Measurements from ENCODE around the gene SRSF10. TPM values are rescaled to one million over a fixed set of nuclear protein-coding genes. Genes with fewer than 3 reads are reported as not detected.

SRSF10 gene
- total RNA-seq, 2 experiments from 2014 or later, result 213 to 225 TPM

- Mint-ChIP-seq H3K4me3 (no peak overlapping the region), H3K36me3 (ENCODE audit: low read depth) (peaks cover 23% of the 10 kb centered on the region), H3K9me3 (ENCODE audit: low read depth) (no peaks in the 10 kb centered on the region), H3K27me3 (no peaks in the 10 kb centered on the region), H3K4me1 (peaks cover 42% of the 10 kb centered on the region), H3K27ac (peak overlapping the region; percentile 48)
- no peak for ATAC-seq
- no peak for DNase-seq
- POLR2A ChIA-PET, result interaction anchor here (0.6 kb wide), 1 partner anchor 27 kb away, joined by 6 read pairs; no protein-coding TSS in a partner anchor
- CTCF ChIA-PET, result interaction anchor here (0.6 to 1.3 kb wide), 3 partner anchors 10 to 201 kb away, joined by 3 to 7 read pairs (median 4); no protein-coding TSS in a partner anchor
- intact Hi-C loops (cut with DNase I, micrococcal nuclease), result loop anchor here (5.0 to 10.0 kb wide), 4 partner anchors 152 to 525 kb away; partner anchors contain the start of genes GALE (in 1 of the 2), ID3 (in 1 of the 2) and IFNLR1 (in 1 of the 2)
Observed at GRCh38 chr1:23957096-23957495, 23.0 kb downstream of the SRSF10 start.

GRCh38 chr1:23953020-23953419 lies 27.1 kb downstream of the SRSF10 start:
- Mint-ChIP-seq H3K27me3 (no peaks in the 10 kb centered on the region), H3K27ac (no peak overlapping the region), H3K36me3 (ENCODE audit: low read depth) (no peaks in the 10 kb centered on the region), H3K9me3 (ENCODE audit: low read depth) (no peaks in the 10 kb centered on the region), H3K4me3 (no peak overlapping the region), H3K4me1 (peaks cover 25% of the 10 kb centered on the region)
- ATAC-seq, result peak; percentile 42
- no peak for DNase-seq
- POLR2A ChIA-PET, result interaction anchor here (0.7 kb wide), 1 partner anchor 111 kb away, joined by 5 read pairs; no protein-coding TSS in a partner anchor
- CTCF ChIA-PET, result interaction anchor here (0.6 kb wide), 1 partner anchor 76 kb away, joined by 4 read pairs; no protein-coding TSS in a partner anchor
- intact Hi-C loops (cut with DNase I, micrococcal nuclease), result loop anchor here in 1 of 2 experiments (10.0 kb wide), 1 partner anchor 148 kb away; the partner anchor contains the start of gene GALE

- H3K4me3 Mint-ChIP-seq, result no peak overlapping the region
- peaks cover 8% of the 10 kb centered on the region for H3K9me3 Mint-ChIP-seq (ENCODE audit: low read depth)
Observed at GRCh38 chr1:23947366-23947765, 32.8 kb downstream of the SRSF10 start.

GRCh38 chr1:23936481-23937176 lies 43.5 kb downstream of the SRSF10 start:
- ATAC-seq (no peak), DNase-seq (no peak)
- POLR2A ChIA-PET, result interaction anchor here (0.7 kb wide), 1 partner anchor 381 kb away, joined by 3 read pairs; no protein-coding TSS in a partner anchor
- H3K27ac Mint-ChIP-seq, result no peak overlapping the region
- CTCF ChIA-PET, result no interaction called here
- H3K4me3 Mint-ChIP-seq, result no peak overlapping the region
- H3K27me3 Mint-ChIP-seq, result no peaks in the 10 kb centered on the region
- no peaks in the 10 kb centered on the region for H3K9me3 Mint-ChIP-seq (ENCODE audit: low read depth)
- intact Hi-C loops (cut with DNase I, micrococcal nuclease), result no loop called here
- H3K36me3 Mint-ChIP-seq (ENCODE audit: low read depth), result no peaks in the 10 kb centered on the region
- H3K4me1 Mint-ChIP-seq, result no peaks in the 10 kb centered on the region

More at GRCh38 chr1:23947366-23947765, 32.8 kb downstream of the SRSF10 start:
- H3K36me3 Mint-ChIP-seq (ENCODE audit: low read depth), result no peaks in the 10 kb centered on the region
- H3K27ac Mint-ChIP-seq, result no peak overlapping the region
- no peaks in the 10 kb centered on the region for H3K27me3 Mint-ChIP-seq
- intact Hi-C loops (cut with DNase I, micrococcal nuclease), result no loop called here
- ATAC-seq (no peak), DNase-seq (no peak)
- ChIA-PET POLR2A (interaction anchor here (0.6 kb wide), 1 partner anchor 74 kb away, joined by 3 read pairs; no protein-coding TSS in a partner anchor), CTCF (interaction anchor here (0.5 to 1.8 kb wide), 4 partner anchors 9 to 881 kb away, joined by 3 to 7 read pairs (median 3); no protein-coding TSS in a partner anchor)
- H3K4me1 Mint-ChIP-seq, result no peaks in the 10 kb centered on the region

- Mint-ChIP-seq H3K36me3 (ENCODE audit: low read depth) (no peaks in the 10 kb centered on the region), H3K27me3 (peaks cover 3% of the 10 kb centered on the region), H3K4me1 (no peaks in the 10 kb centered on the region), H3K27ac (no peak overlapping the region), H3K4me3 (no peak overlapping the region), H3K9me3 (ENCODE audit: low read depth) (no peaks in the 10 kb centered on the region)
- DNase-seq, result no peak
- ChIA-PET CTCF (interaction anchor here (0.5 to 1.0 kb wide), 3 partner anchors 15 to 627 kb away, joined by 3 read pairs; partner anchors contain the start of gene PITHD1), POLR2A (interaction anchor here (0.7 kb wide), 1 partner anchor 161 kb away, joined by 6 read pairs; no protein-coding TSS in a partner anchor)
- intact Hi-C loops (cut with DNase I, micrococcal nuclease), result no loop called here
- no peak for ATAC-seq
Observed at GRCh38 chr1:23931491-23931880, 48.6 kb downstream of the SRSF10 start.

GRCh38 chr1:23930861-23931490 lies 49.2 kb downstream of the SRSF10 start:
- CTCF ChIA-PET, result interaction anchor here (0.5 to 1.0 kb wide), 2 partner anchors 14 to 627 kb away, joined by 3 read pairs; no protein-coding TSS in a partner anchor
- ATAC-seq, result no peak
- no peak for DNase-seq
- Mint-ChIP-seq H3K4me1 (no peaks in the 10 kb centered on the region), H3K27me3 (peaks cover 3% of the 10 kb centered on the region), H3K4me3 (no peak overlapping the region), H3K36me3 (ENCODE audit: low read depth) (no peaks in the 10 kb centered on the region), H3K9me3 (ENCODE audit: low read depth) (no peaks in the 10 kb centered on the region), H3K27ac (no peak overlapping the region)
- POLR2A ChIA-PET, result interaction anchor here (0.6 kb wide), 1 partner anchor 26 kb away, joined by 6 read pairs; no protein-coding TSS in a partner anchor
- intact Hi-C loops (cut with DNase I, micrococcal nuclease), result no loop called here

- H3K4me3 Mint-ChIP-seq, result no peak overlapping the region
- H3K4me1 Mint-ChIP-seq, result no peaks in the 10 kb centered on the region
- no peak for ATAC-seq
- no peaks in the 10 kb centered on the region for H3K9me3 Mint-ChIP-seq (ENCODE audit: low read depth)
- H3K27me3 Mint-ChIP-seq, result peaks cover 3% of the 10 kb centered on the region
- ChIA-PET POLR2A (interaction anchor here (0.6 kb wide), 1 partner anchor 26 kb away, joined by 6 read pairs; no protein-coding TSS in a partner anchor), CTCF (interaction anchor here (0.7 to 1.0 kb wide), 2 partner anchors 14 to 191 kb away, joined by 3 read pairs; no protein-coding TSS in a partner anchor)
- intact Hi-C loops (cut with DNase I, micrococcal nuclease), result no loop called here
- no peak for DNase-seq
- H3K36me3 Mint-ChIP-seq (ENCODE audit: low read depth), result no peaks in the 10 kb centered on the region
- no peak overlapping the region for H3K27ac Mint-ChIP-seq
Observed at GRCh38 chr1:23930270-23930669, 49.9 kb downstream of the SRSF10 start.

- intact Hi-C loops (cut with DNase I, micrococcal nuclease), result no loop called here
- POLR2A ChIA-PET, result interaction anchor here (0.7 kb wide), 1 partner anchor 133 kb away, joined by 5 read pairs; no protein-coding TSS in a partner anchor
- Mint-ChIP-seq H3K4me3 (no peak overlapping the region), H3K27me3 (peaks cover 3% of the 10 kb centered on the region), H3K9me3 (ENCODE audit: low read depth) (no peaks in the 10 kb centered on the region), H3K4me1 (no peaks in the 10 kb centered on the region), H3K27ac (no peak overlapping the region), H3K36me3 (ENCODE audit: low read depth) (no peaks in the 10 kb centered on the region)
- DNase-seq (no peak), ATAC-seq (no peak)
- CTCF ChIA-PET, result no interaction called here
Observed at GRCh38 chr1:23928789-23929188, 51.3 kb downstream of the SRSF10 start.

- POLR2A ChIA-PET, result no interaction called here
- H3K4me1 Mint-ChIP-seq, result no peaks in the 10 kb centered on the region
- DNase-seq, result no peak
- no peaks in the 10 kb centered on the region for H3K9me3 Mint-ChIP-seq (ENCODE audit: low read depth)
- H3K36me3 Mint-ChIP-seq (ENCODE audit: low read depth), result no peaks in the 10 kb centered on the region
- no peak overlapping the region for H3K4me3 Mint-ChIP-seq
- intact Hi-C loops (cut with DNase I, micrococcal nuclease), result no loop called here
- no peak overlapping the region for H3K27ac Mint-ChIP-seq
- CTCF ChIA-PET, result no interaction called here
- ATAC-seq, result no peak
- H3K27me3 Mint-ChIP-seq, result peaks cover 3% of the 10 kb centered on the region
Observed at GRCh38 chr1:23927097-23927496, 53.0 kb downstream of the SRSF10 start.

- no peak overlapping the region for H3K27ac Mint-ChIP-seq
- ATAC-seq, result no peak
- no peaks in the 10 kb centered on the region for H3K4me1 Mint-ChIP-seq
- intact Hi-C loops (cut with DNase I, micrococcal nuclease), result no loop called here
- H3K9me3 Mint-ChIP-seq (ENCODE audit: low read depth), result no peaks in the 10 kb centered on the region
- CTCF ChIA-PET, result interaction anchor here (0.7 to 0.9 kb wide), 2 partner anchors 78 to 115 kb away, joined by 3 read pairs; no protein-coding TSS in a partner anchor
- peaks cover 3% of the 10 kb centered on the region for H3K27me3 Mint-ChIP-seq
- H3K4me3 Mint-ChIP-seq, result no peak overlapping the region
- no peaks in the 10 kb centered on the region for H3K36me3 Mint-ChIP-seq (ENCODE audit: low read depth)
- POLR2A ChIA-PET, result interaction anchor here (0.7 kb wide), 1 partner anchor 147 kb away, joined by 3 read pairs; the partner anchor contains the start of gene PITHD1
- no peak for DNase-seq
Observed at GRCh38 chr1:23925279-23925678, 54.8 kb downstream of the SRSF10 start.

GRCh38 chr1:23924601-23925000 lies 55.5 kb downstream of the SRSF10 start:
- Mint-ChIP-seq H3K4me1 (peaks cover 2% of the 10 kb centered on the region), H3K9me3 (ENCODE audit: low read depth) (no peaks in the 10 kb centered on the region), H3K4me3 (no peak overlapping the region), H3K27me3 (peaks cover 3% of the 10 kb centered on the region), H3K36me3 (ENCODE audit: low read depth) (no peaks in the 10 kb centered on the region), H3K27ac (no peak overlapping the region)
- no peak for ATAC-seq
- no peak for DNase-seq
- ChIA-PET POLR2A (no interaction called here), CTCF (no interaction called here)
- intact Hi-C loops (cut with DNase I, micrococcal nuclease), result no loop called here

Measured in activated CD4-positive, alpha-beta T cell treated with anti-CD3 and anti-CD28 coated beads for 36 hours (primary cell).